Stimulated activated CD8-positive, alpha-beta memory T cell treated with anti-CD3 and anti-CD28 coated beads, Interleukin-2, amount 100 ng/mL, for 1 hour (primary cell): Measurements from ENCODE around the gene EPS15.
"Not testable (repeated sequence)": the region's sequence is repeated elsewhere in the genome, so short reads cannot be mapped to it uniquely, and the experiment has no call there.

Source experiments
- DNase-seq, 2 donors: peaks; one replicate each; pipeline ENCODE4 v3.0.0-alpha.2; 2020; ENCODE audit warnings: low read depth in 2 of 2

EPS15 gene

GRCh38 chr1:51425955-51426354, 93.1 kb downstream of the EPS15 start:
- no peak for DNase-seq

GRCh38 chr1:51425273-51425672, 93.8 kb downstream of the EPS15 start:
- DNase-seq, result no peak

GRCh38 chr1:51423073-51423821, 95.8 kb downstream of the EPS15 start:
- no peak for DNase-seq

- no peak for DNase-seq
Measured at GRCh38 chr1:51422367-51423072, 96.5 kb downstream of the EPS15 start.

GRCh38 chr1:51421964-51422363, 97.1 kb downstream of the EPS15 start:
- no peak for DNase-seq

GRCh38 chr1:51420867-51421627, 98.0 kb downstream of the EPS15 start:
- no peak for DNase-seq

GRCh38 chr1:51418384-51418959, 100.6 kb downstream of the EPS15 start:
- DNase-seq, result no peak

- DNase-seq, result no peak
Measured at GRCh38 chr1:51417496-51418383, 101.3 kb downstream of the EPS15 start.

GRCh38 chr1:51416910-51417309, 102.2 kb downstream of the EPS15 start:
- DNase-seq, result no peak

GRCh38 chr1:51415963-51416362, 103.1 kb downstream of the EPS15 start:
- DNase-seq, result no peak

- no peak for DNase-seq
Measured at GRCh38 chr1:51414811-51415210, 104.3 kb downstream of the EPS15 start.

GRCh38 chr1:51411820-51412219, 107.2 kb downstream of the EPS15 start:
- not testable (repeated sequence) for DNase-seq

GRCh38 chr1:51410568-51411460, 108.3 kb downstream of the EPS15 start:
- no peak for DNase-seq

GRCh38 chr1:51409755-51410541, 109.1 kb downstream of the EPS15 start:
- DNase-seq, result not testable (repeated sequence)

- DNase-seq, result no peak
Measured at GRCh38 chr1:51392241-51392640, 126.8 kb downstream of the EPS15 start.

- DNase-seq, result not testable (repeated sequence)
Measured at GRCh38 chr1:51390641-51391040, 128.4 kb downstream of the EPS15 start.

GRCh38 chr1:51387288-51387687, 131.8 kb downstream of the EPS15 start:
- DNase-seq, result not testable (repeated sequence)

GRCh38 chr1:51386259-51386658, 132.8 kb downstream of the EPS15 start:
- not testable (repeated sequence) for DNase-seq

GRCh38 chr1:51385776-51386175, 133.3 kb downstream of the EPS15 start:
- no peak for DNase-seq
